Measurements from ENCODE around the gene GABRB3. TPM values are rescaled to one million over a fixed set of nuclear protein-coding genes. Genes with fewer than 3 reads are reported as not detected.

GABRB3 gene
- polyA plus RNA-seq, 2 of the 4 experiments (the other 2 are of a cell fraction), result 81.9 to 129 TPM

DNA sequence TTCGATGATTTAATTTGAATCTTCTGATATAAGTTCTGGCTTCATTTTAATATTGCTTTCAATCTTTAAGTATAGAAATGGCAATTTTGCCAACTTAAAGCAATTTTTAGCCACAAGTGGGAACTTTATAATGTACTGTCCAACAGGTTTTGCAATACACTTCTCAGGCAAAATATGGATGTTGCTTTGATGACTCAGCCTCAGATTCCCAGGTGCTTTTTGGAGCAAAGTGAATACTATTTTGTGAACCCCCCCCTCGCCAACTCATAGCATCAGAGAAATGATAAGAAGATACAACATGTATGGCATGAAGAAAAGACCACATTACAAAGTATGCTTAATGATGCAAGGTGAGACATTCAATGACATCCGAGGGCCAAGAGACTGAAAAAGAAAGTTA, 158.1 kb downstream of the GABRB3 start (continued):
- TF ChIP-seq BCL3 (IDR thresholded peaks at IDR 0.05), result no peak
- no peak for TF ChIP-seq PBX3 (IDR thresholded peaks at IDR 0.05)
- peak; percentile 8 for TF ChIP-seq MAFK (IDR thresholded peaks at IDR 0.05; ENCODE audit: partially characterized antibody)
- TF ChIP-seq RARB (CRISPR knock-in tag; IDR thresholded peaks at IDR 0.05), result no peak
- TF ChIP-seq JUNB (IDR thresholded peaks at IDR 0.05), result peak; percentile 53; the same call in 1 of the 2 replicates
- TF ChIP-seq FOXS1 (CRISPR knock-in tag; IDR thresholded peaks at IDR 0.05), result 0 out of 2 replicates have a peak, but pooled peaks have one; percentile 3
- TF ChIP-seq, protein P1, sequence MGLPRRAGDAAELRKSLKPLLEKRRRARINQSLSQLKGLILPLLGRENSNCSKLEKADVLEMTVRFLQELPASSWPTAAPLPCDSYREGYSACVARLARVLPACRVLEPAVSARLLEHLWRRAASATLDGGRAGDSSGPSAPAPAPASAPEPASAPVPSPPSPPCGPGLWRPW (IDR thresholded peaks at IDR 0.05), result 0 out of 2 replicates have a peak, but pooled peaks have one; percentile 9
- TF ChIP-seq POLR2A (IDR thresholded peaks at IDR 0.05; ENCODE audit: low read length), result no peak
- no peak for TF ChIP-seq TFCP2L1 (CRISPR knock-in tag; IDR thresholded peaks at IDR 0.05)

GRCh38 chr15:26598704-26599103, 174.2 kb downstream of the GABRB3 start:
- CTCF ChIA-PET, result interaction anchor here (0.7 kb wide), 1 partner anchor 266 kb away, joined by 3 read pairs; no protein-coding TSS in a partner anchor
- TF ChIP-seq ZSCAN20 (CRISPR knock-in tag; IDR thresholded peaks at IDR 0.05) (no peak), HEYL (CRISPR knock-in tag; IDR thresholded peaks at IDR 0.05) (no peak), MAZ (IDR thresholded peaks at IDR 0.05; ENCODE audit: borderline replicate concordance, low read depth, low read length) (no peak), HOXA7 (CRISPR knock-in tag; IDR thresholded peaks at IDR 0.05) (no peak), SMC3 (IDR thresholded peaks at IDR 0.05) (no peak), KDM1A (IDR thresholded peaks at IDR 0.05; ENCODE audit: low read depth) (no peak), ESRRA (IDR thresholded peaks at IDR 0.05; ENCODE audit: borderline replicate concordance, low read length) (no peak), CEBPB (IDR thresholded peaks at IDR 0.05) (no peak), RARB (CRISPR knock-in tag; IDR thresholded peaks at IDR 0.05) (no peak), JUN (IDR thresholded peaks at IDR 0.05) (no peak), HDAC2 (IDR thresholded peaks at IDR 0.05) (no peak), NFE2L2 (conservative IDR thresholded peaks at IDR 0.05; ENCODE audit: low read length) (no peak), HOXB5 (CRISPR knock-in tag; IDR thresholded peaks at IDR 0.05) (no peak), CBX8 (IDR thresholded peaks at IDR 0.05) (no peak), MAFK (IDR thresholded peaks at IDR 0.05; ENCODE audit: partially characterized antibody) (no peak), RFX5 (IDR thresholded peaks at IDR 0.05) (no peak), REST (IDR thresholded peaks at IDR 0.05) (no peak)
- TF ChIP-seq, protein P1 (IDR thresholded peaks at IDR 0.05), result no peak
- TF ChIP-seq, protein P2, sequence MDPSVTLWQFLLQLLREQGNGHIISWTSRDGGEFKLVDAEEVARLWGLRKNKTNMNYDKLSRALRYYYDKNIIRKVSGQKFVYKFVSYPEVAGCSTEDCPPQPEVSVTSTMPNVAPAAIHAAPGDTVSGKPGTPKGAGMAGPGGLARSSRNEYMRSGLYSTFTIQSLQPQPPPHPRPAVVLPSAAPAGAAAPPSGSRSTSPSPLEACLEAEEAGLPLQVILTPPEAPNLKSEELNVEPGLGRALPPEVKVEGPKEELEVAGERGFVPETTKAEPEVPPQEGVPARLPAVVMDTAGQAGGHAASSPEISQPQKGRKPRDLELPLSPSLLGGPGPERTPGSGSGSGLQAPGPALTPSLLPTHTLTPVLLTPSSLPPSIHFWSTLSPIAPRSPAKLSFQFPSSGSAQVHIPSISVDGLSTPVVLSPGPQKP (IDR thresholded peaks at IDR 0.05; ENCODE audit: low read depth, low read length), result no peak
- Histone ChIP-seq H3K9me3 (peaks cover 39% of the 10 kb centered on the region), H3K4me2 (no peak overlapping the region), H3K4me3 (no peak overlapping the region), H3K27ac (peak overlapping the region in 1 of 2 experiments; percentile 13; a peak in 1 of 6 replicates), H3K4me1 (peaks cover 13% of the 10 kb centered on the region; the same call in 1 of the 3 replicates)
- WGBS (ENCODE audit: missing lambda C conversion rate), result 33% methylated on average over 2 of the region's 2 CpGs
- DNase-seq (ENCODE audit: low read depth in 1 of 2, low spot score in 1 of 2) (no peak), ATAC-seq (no peak), FAIRE-seq (no peak)
- POLR2A ChIA-PET, result no interaction called here
